Measurements from ENCODE around the gene FMN1.

The FMN1 gene

GRCh38 chr15:33096134-33096533 lies 98.4 kb downstream of the FMN1 start:
- intact Hi-C loops (cut with DNase I): no loop called here
- DNase-seq: no peak

- intact Hi-C loops (cut with DNase I): no loop called here
- DNase-seq: no peak
These were observed 98.9 kb downstream of the FMN1 start for GRCh38 chr15:33095641-33096040.

GRCh38 chr15:33094336-33094735 lies 100.2 kb downstream of the FMN1 start:
- intact Hi-C loops (cut with DNase I): no loop called here
- no peak for DNase-seq

GRCh38 chr15:33093222-33093621 lies 101.3 kb downstream of the FMN1 start:
- no peak for DNase-seq
- intact Hi-C loops (cut with DNase I): no loop called here

GRCh38 chr15:33091983-33092693 lies 102.4 kb downstream of the FMN1 start:
- intact Hi-C loops (cut with DNase I): no loop called here
- DNase-seq: peak in 1 of 10 donors; percentile 59

- intact Hi-C loops (cut with DNase I): loop anchor here (5.0 kb wide), 1 partner anchor 202 kb away; no protein-coding TSS in a partner anchor
- no peak for DNase-seq
These were observed 104.4 kb downstream of the FMN1 start for GRCh38 chr15:33089878-33090757.

- intact Hi-C loops (cut with DNase I): loop anchor here (5.0 kb wide), 1 partner anchor 203 kb away; no protein-coding TSS in a partner anchor
- DNase-seq: no peak
These were observed 105.2 kb downstream of the FMN1 start for GRCh38 chr15:33089165-33089877.

- intact Hi-C loops (cut with DNase I): loop anchor here (2.0 to 5.0 kb wide), 3 partner anchors 46 to 614 kb away; no protein-coding TSS in a partner anchor
- no peak for DNase-seq
These were observed 107.9 kb downstream of the FMN1 start for GRCh38 chr15:33086500-33087121.

GRCh38 chr15:33084661-33085060 lies 109.9 kb downstream of the FMN1 start:
- DNase-seq: no peak
- intact Hi-C loops (cut with DNase I): loop anchor here (5.0 kb wide), 1 partner anchor 208 kb away; no protein-coding TSS in a partner anchor

- intact Hi-C loops (cut with DNase I): no loop called here
- no peak for DNase-seq
These were observed 111.1 kb downstream of the FMN1 start for GRCh38 chr15:33083232-33084081.

- intact Hi-C loops (cut with DNase I): no loop called here
- no peak for DNase-seq
These were observed 114.5 kb downstream of the FMN1 start for GRCh38 chr15:33080006-33080405.

GRCh38 chr15:33078607-33079006 lies 115.9 kb downstream of the FMN1 start:
- intact Hi-C loops (cut with DNase I): loop anchor here (10.0 kb wide), 1 partner anchor 64 kb away; no protein-coding TSS in a partner anchor
- DNase-seq: no peak

- intact Hi-C loops (cut with DNase I): loop anchor here (10.0 kb wide), 1 partner anchor 62 kb away; no protein-coding TSS in a partner anchor
- no peak for DNase-seq
These were observed 117.6 kb downstream of the FMN1 start for GRCh38 chr15:33076937-33077336.

GRCh38 chr15:33074942-33075341 lies 119.6 kb downstream of the FMN1 start:
- intact Hi-C loops (cut with DNase I): loop anchor here (10.0 kb wide), 1 partner anchor 60 kb away; no protein-coding TSS in a partner anchor
- DNase-seq: no peak

- intact Hi-C loops (cut with DNase I): loop anchor here (10.0 kb wide), 1 partner anchor 59 kb away; no protein-coding TSS in a partner anchor
- no peak for DNase-seq
These were observed 120.3 kb downstream of the FMN1 start for GRCh38 chr15:33074212-33074611.

- intact Hi-C loops (cut with DNase I): loop anchor here (10.0 kb wide), 1 partner anchor 57 kb away; no protein-coding TSS in a partner anchor
- DNase-seq: no peak
These were observed 123.1 kb downstream of the FMN1 start for GRCh38 chr15:33071451-33071850.

- peak in 1 of 10 donors; percentile 66 for DNase-seq
- intact Hi-C loops (cut with DNase I): loop anchor here (5.0 to 10.0 kb wide), 2 partner anchors 38 to 55 kb away; no protein-coding TSS in a partner anchor
These were observed 124.6 kb downstream of the FMN1 start for GRCh38 chr15:33069903-33070302.

GRCh38 chr15:33069161-33069560 lies 125.4 kb downstream of the FMN1 start:
- intact Hi-C loops (cut with DNase I): loop anchor here (5.0 kb wide), 1 partner anchor 37 kb away; no protein-coding TSS in a partner anchor
- DNase-seq: no peak

- no peak for DNase-seq
- intact Hi-C loops (cut with DNase I): loop anchor here (5.0 kb wide), 1 partner anchor 36 kb away; no protein-coding TSS in a partner anchor
These were observed 126.0 kb downstream of the FMN1 start for GRCh38 chr15:33068511-33068990.

Measured in posterior cingulate gyrus (tissue), 11 donors.